Smooth muscle cell (in vitro differentiated cells): ENCODE results near the gene ODC1. TPM values are rescaled to one million over a fixed set of nuclear protein-coding genes. Genes with fewer than 3 reads are reported as not detected.

Experiments used
- DNase-seq: peaks from one replicate; lab custom pipeline; 2025; ENCODE audit not compliant: unreplicated experiment; lab: John Stamatoyannopoulos, UW
- H2AFZ ChIP-seq: fragments of 200-600 bp; sonication (generic); 2 replicates; pipeline ENCODE4 v1.6.0; 2016; ENCODE audit warnings: antibody characterized with exemption, low read depth, mild to moderate bottlenecking
- H3F3A ChIP-seq: fragments of 200-600 bp; sonication (generic); 2 replicates; pipeline ENCODE4 v1.6.0; 2017; ENCODE audit warnings: antibody characterized with exemption, low read depth
- H3K27ac ChIP-seq: fragments of 200-600 bp; sonication (generic); 2 replicates; pipeline ENCODE4 v1.5.1; 2016; ENCODE audit warnings: low read depth, mild to moderate bottlenecking
- H3K27me3 ChIP-seq: fragments of 200-600 bp; sonication (generic); 2 replicates; pipeline ENCODE4 v1.6.1; 2016; ENCODE audit warnings: low read depth, mild to moderate bottlenecking
- H3K36me3 ChIP-seq: fragments of 200-600 bp; sonication (generic); 2 replicates; pipeline ENCODE4 v1.5.1; 2016; ENCODE audit warnings: low read depth
- H3K4me1 ChIP-seq: fragments of 200-600 bp; sonication (generic); 2 replicates; pipeline ENCODE4 v1.5.1; 2016; ENCODE audit warnings: low read depth
- H3K4me2 ChIP-seq: fragments of 200-600 bp; sonication (generic); 2 replicates; pipeline ENCODE4 v1.6.0; 2016; ENCODE audit warnings: mild to moderate bottlenecking
- H3K4me3 ChIP-seq: fragments of 200-600 bp; sonication (generic); 2 replicates; pipeline ENCODE4 v1.5.1; 2016; ENCODE audit warnings: mild to moderate bottlenecking
- H3K79me2 ChIP-seq: fragments of 200-600 bp; sonication (generic); 2 replicates; pipeline ENCODE4 v1.6.0; 2016; ENCODE audit warnings: low read depth, mild to moderate bottlenecking
- H3K9ac ChIP-seq: fragments of 200-600 bp; sonication (generic); 2 replicates; pipeline ENCODE4 v1.6.0; 2016; ENCODE audit warnings: low read depth
- H3K9me3 ChIP-seq: fragments of 200-600 bp; sonication (generic); replicated peaks from 2 replicates; pipeline ENCODE4 v1.5.1; 2016; ENCODE audit warnings: low read depth
- H4K20me1 ChIP-seq: fragments of 200-600 bp; sonication (generic); 2 replicates; pipeline ENCODE4 v1.6.0; 2016; ENCODE audit warnings: low read depth
- CTCF ChIP-seq: fragments of 200-600 bp; sonication (generic); IDR thresholded peaks from 2 replicates; pipeline ENCODE4 v1.5.1; 2017; ENCODE audit warnings: borderline replicate concordance, mild to moderate bottlenecking, antibody characterized with exemption; ENCODE audit not compliant: insufficient read depth, poor library complexity, severe bottlenecking
- WGBS: methylation state at CpG from one replicate; pipeline ENCODE4 v1.1.7; 2016; ENCODE audit warnings: low lambda C conversion rate; 5-methylcytosine and 5-hydroxymethylcytosine counted together
- polyA plus RNA-seq: library from polyadenylated mRNA; unstranded; fragments of >200 nt; fragmentation: Nextera tagmentation; extraction: Ambion mirVana; gene quantifications from 2 replicates; pipeline ENCODE4 v1.2.1, GENCODE V29; 2016
- total RNA-seq: library from RNA; depleted of rRNA; stranded (reverse); fragments of >200 nt; gene quantifications from 2 replicates; pipeline ENCODE4 v1.2.3, GENCODE V29; 2014

The ODC1 gene
- total and polyA plus RNA-seq, 2 experiments from 2014 or later = 22.4 to 34.7 TPM

GRCh38 chr2:10410823-10411437, 37.2 kb downstream of the ODC1 start:
- 93% methylated on average over 13 of the region's 13 CpGs for WGBS
- no peaks in the 10 kb centered on the region for H3K9me3 ChIP-seq
- H3F3A ChIP-seq = no peaks in the 10 kb centered on the region
- no peaks in the 10 kb centered on the region for H3K27me3 ChIP-seq
- peaks cover 3% of the 10 kb centered on the region for H3K4me1 ChIP-seq
- H4K20me1 ChIP-seq = no peaks in the 10 kb centered on the region
- no peak overlapping the region for H3K4me3 ChIP-seq
- H3K27ac ChIP-seq = no peak overlapping the region
- H3K79me2 ChIP-seq = no peaks in the 10 kb centered on the region
- H3K36me3 ChIP-seq = no peaks in the 10 kb centered on the region
- H2AFZ ChIP-seq = no peak overlapping the region
- H3K9ac ChIP-seq = no peak overlapping the region
- no peak for DNase-seq
- no peak for TF ChIP-seq CTCF
- H3K4me2 ChIP-seq = no peak overlapping the region

- Histone ChIP-seq H3K27me3 (no peaks in the 10 kb centered on the region), H3K4me1 (peaks cover 3% of the 10 kb centered on the region), H3K27ac (no peak overlapping the region), H3K36me3 (no peaks in the 10 kb centered on the region), H3K4me2 (no peak overlapping the region), H4K20me1 (no peaks in the 10 kb centered on the region), H3K79me2 (no peaks in the 10 kb centered on the region), H3K4me3 (no peak overlapping the region), H2AFZ (no peak overlapping the region), H3K9ac (no peak overlapping the region), H3K9me3 (no peaks in the 10 kb centered on the region), H3F3A (no peaks in the 10 kb centered on the region)
- WGBS = 91% methylated on average over 14 of the region's 14 CpGs
- TF ChIP-seq CTCF = no peak
- no peak for DNase-seq
Observed at GRCh38 chr2:10410001-10410822, 37.9 kb downstream of the ODC1 start.

- no peaks in the 10 kb centered on the region for H3K27me3 ChIP-seq
- H3K4me2 ChIP-seq = peak overlapping the region; percentile 75
- 28% methylated on average over 24 of the region's 24 CpGs for WGBS
- no peak overlapping the region for H3K4me3 ChIP-seq
- peak; percentile 9 for DNase-seq
- no peak overlapping the region for H2AFZ ChIP-seq
- no peak overlapping the region for H3K27ac ChIP-seq
- no peaks in the 10 kb centered on the region for H4K20me1 ChIP-seq
- peaks cover 3% of the 10 kb centered on the region for H3K4me1 ChIP-seq
- no peak overlapping the region for H3K9ac ChIP-seq
- no peaks in the 10 kb centered on the region for H3F3A ChIP-seq
- H3K9me3 ChIP-seq = no peaks in the 10 kb centered on the region
- no peaks in the 10 kb centered on the region for H3K79me2 ChIP-seq
- TF ChIP-seq CTCF = peak; percentile 89
- no peaks in the 10 kb centered on the region for H3K36me3 ChIP-seq
Observed at GRCh38 chr2:10408649-10409579, 39.2 kb downstream of the ODC1 start.
